GM21367 (cell line): ENCODE results near the gene VLDLR.

ENCODE experiments used
- ATAC-seq: cut with Tn5 transposase; IDR thresholded peaks from one replicate; pipeline ENCODE4 v1.9.1; 2021; ENCODE audit not compliant: unreplicated experiment

VLDLR gene

DNA sequence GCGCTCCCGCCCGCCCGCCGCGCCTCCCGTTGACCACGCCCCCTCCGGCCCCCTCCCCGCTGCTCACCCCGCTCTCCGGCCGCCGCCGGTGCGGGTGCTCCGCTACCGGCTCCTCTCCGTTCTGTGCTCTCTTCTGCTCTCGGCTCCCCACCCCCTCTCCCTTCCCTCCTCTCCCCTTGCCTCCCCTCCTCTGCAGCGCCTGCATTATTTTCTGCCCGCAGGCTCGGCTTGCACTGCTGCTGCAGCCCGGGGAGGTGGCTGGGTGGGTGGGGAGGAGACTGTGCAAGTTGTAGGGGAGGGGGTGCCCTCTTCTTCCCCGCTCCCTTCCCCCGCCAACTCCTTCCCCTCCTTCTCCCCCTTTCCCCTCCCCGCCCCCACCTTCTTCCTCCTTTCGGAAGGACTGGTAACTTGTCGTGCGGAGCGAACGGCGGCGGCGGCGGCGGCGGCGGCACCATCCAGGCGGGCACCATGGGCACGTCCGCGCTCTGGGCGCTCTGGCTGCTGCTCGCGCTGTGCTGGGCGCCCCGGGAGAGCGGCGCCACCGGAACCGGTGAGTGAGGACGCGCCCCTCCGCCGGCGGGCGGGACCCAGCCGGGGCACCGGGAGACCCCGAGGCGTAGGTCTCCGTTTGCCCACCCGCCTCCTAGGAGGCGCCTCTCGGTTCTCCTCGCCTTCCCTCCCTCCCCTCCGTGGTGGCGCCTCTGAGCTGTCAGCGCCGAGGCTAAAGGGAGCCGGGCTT, at the start of gene VLDLR:
Gene VLDLR, plus strand, starts transcription at position 66 of the 739 bp plus-strand sequence. Its CDS starts 403 bp downstream, at position 469.
- ATAC-seq: peak; percentile 38

DNA sequence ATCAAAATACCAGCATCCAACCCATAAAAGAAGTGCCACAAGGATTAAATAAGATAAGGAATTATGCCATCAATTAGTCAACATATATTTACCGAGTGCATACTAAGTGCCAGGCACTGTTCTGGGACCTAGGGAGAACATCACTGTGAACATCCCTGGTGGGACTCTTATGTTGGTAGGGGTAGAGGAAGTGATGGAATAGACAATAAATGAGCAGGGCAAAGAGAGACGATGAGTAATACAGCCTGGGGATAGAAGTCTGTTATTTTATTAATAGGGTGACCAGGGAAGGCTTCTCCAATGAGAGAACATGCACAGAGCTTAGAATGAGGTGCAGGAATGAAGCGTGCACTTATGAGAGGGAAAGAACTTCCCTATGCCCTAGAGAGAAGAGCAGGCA, 47.4 kb upstream of the VLDLR start:
- no peak for ATAC-seq

DNA sequence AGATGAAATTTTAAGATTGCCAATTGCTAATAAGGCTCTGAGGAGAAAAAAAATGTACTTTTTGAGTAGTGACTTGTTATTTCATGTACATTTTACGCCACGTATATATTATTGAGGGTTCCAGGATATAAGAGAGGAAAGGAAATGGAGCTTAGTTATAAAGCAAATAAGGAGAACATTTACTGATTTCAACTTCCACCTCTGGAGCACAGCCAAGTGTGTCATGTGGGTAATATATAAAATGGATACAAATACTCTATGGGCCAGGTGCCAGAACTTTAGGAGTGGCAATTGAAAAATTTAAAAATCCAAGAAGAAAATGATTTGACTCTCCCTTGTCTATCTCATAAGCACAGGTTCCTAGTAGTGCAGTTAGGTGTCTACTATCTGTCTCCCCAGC, 45.0 kb upstream of the VLDLR start:
- ATAC-seq: no peak

DNA sequence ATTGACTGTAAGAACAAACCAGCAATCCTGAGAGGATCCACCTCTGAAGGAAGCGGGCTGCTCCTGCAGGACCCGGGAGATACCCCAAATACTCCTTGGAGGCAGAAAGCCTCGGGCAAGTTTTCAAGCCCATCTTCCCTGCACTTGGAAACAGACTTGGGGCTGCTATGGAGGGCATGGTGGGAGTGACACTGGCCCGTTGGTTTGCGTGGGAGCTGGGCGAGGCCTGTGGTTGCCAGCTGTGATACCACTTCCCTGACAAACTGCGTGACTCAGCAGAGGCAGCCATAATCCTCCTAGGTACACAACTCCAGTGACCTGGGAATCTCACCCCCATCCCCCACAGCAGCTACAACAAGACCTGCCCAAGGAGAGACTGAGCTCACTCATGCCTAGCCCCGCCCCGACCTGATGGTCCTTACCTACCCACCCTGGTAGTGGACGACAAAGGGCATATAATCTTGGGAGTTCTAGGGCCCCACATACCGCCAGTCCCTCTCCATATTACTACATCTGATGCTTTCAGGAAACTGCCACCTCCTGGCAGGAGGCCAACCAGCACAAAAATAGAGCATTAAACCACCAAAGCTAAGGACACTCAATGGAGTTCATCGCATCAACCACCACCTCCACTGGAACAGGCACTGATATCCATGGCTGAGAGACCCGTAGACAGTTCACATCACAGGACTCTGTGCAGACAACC, 38.1 kb upstream of the VLDLR start:
- ATAC-seq: no peak

DNA sequence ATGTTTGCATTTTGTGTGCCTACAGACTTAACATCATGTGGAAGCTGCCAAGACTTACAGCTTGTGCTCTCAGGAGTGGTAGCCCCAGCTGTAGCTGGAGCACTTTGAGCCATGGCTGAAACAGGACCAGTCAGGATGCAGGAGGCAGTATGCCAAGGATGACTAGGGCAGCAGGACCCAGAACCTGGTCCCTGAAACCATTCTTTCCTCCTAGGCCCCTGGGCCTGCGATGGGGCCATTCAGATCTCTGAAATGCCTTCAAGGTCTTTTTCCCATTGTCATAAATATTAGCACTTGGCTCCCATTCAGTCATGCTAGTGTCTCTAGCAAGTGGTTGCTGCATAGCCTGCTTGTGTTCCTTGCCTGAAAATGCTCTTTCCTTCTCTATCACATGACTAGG, 29.6 kb upstream of the VLDLR start:
- ATAC-seq: no peak

DNA sequence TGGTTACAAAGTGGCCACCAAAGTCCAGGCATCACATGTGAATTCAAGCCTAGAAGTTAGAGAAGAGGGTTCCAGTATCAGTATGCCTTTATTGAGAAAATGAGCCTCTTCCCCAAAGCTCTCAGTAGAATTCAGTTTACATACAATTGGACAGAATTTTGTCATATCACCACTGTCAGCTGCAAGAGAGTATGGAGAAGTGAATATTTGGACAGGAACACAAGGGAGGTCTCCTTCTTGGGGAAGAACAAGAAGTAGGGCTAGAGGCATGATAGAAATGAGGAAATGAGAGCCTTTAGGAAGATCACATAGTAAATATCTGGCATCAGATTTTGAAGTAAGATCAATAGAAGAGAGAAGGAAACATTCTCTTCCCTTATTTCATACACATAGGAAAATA, 27.8 kb upstream of the VLDLR start:
- no peak for ATAC-seq

DNA sequence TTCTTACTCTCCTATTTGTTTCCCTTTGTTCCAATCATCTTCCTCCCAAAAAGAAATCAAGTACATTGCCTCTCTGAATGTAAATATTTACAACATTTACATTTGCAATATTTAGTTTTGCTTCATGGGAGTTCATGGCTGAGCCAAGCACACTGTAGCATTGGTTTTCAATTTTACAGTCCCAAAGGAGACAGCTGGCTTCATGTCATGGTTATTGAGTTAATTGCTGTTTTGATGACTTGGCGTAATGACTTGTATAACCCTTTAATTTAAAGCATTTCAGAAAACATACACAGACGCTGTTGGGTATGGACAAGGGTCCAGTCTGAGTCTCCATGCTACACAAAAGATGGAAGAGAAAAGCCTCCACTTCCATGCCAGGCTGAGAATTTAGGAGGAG, 25.6 kb upstream of the VLDLR start:
- no peak for ATAC-seq

DNA sequence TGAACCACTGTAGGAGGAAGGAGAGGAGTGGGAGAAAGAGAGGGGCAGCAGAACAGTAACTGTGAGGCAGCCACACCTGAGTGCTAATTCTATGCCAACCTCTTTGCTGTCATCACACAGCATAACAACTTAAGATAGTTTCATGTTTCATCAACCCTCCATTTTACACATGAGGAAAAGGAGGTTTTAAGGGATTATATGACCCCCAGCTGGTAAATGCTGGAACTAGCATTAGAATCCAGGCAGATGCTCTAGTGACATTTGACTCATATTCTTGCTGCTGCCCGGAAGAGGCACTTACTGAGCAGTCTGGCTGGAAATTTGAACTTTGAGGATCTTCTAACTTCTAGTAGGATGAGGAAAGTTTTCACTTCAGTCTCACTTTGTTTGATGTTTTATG, 24.1 kb upstream of the VLDLR start:
- no peak for ATAC-seq

DNA sequence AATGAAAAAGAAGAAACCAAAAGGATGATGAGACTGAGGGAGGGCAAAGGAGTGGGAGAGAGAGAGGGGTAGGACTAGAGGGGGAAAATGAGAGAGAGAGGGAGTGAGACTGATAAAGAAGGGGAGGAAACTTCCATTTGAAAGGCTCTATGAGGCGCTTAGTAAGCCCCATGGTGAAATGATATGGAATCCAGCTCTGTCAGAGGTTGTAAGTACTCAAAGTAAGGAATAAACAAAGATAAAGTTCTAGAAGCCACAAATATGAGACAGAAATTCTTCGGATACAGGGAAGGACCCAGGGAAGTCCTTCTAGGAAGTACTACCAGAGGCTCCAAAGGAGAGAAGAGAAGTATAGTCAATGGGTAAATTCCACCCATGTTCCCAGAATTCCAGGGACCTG, 21.7 kb upstream of the VLDLR start:
- ATAC-seq: no peak

DNA sequence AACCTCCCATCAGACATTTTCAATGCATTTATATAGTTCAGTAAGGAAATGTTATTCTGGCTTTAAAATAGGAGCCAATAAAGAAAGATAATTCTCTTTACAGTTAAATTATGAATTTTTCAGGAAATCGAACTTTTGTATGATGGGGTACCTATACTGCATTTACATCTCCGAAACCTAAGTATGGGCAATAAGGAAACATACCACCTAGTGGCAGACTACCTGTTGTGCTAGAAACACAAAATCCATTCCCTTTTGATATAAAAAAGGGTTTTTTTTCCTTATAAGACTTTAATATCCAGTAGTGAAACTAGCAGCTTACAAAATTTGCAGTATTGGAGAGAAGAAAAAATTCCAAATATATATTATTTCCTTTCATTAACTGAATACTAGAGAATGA, 21.3 kb upstream of the VLDLR start:
- no peak for ATAC-seq

DNA sequence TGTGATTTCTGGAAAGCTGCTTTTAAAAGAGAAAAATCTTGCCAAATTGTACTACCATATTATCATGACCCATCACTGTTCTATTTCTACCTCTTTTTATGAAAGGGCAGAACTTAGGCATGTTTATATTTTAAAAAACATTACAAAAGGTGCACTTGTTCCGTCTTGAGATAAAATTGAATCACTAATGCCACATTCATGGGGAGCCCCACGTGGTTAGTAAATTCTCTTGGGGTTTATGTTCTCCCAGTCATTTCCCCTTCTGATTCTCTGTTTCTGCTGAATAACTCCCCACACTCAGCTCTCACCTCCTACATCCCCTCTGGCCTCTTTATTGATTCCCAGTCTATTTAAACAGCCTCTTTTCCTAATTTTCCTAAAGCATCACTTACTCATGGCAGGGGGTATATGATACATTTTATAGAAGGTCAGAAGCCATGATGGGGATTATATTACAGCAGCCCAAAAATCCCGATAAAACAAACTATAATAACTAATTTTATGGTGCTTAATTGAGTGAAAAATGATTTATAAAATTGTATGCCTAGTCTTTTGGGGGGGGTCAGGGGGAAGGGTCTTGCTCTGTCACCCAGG, 19.7 kb upstream of the VLDLR start:
- ATAC-seq: no peak

DNA sequence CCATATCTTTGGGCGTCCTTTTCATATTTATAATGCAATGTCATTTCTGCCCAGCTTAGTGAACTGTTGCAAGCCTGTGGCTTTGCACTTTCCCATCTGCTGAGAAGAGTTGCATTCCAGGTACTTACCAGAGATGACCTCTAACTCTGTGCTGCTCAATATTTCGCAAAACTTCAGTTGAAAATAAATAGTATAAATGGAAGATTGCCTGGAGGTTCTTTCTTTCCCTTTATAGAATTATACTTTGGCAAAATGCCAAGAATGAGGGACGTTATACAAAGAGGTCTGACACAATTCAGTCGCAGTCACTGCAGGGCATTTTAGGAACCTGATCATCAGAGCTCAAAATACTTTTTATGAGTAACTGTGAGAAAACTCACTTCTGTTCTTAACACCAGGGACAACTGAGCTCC, 18.9 kb upstream of the VLDLR start:
- no peak for ATAC-seq

DNA sequence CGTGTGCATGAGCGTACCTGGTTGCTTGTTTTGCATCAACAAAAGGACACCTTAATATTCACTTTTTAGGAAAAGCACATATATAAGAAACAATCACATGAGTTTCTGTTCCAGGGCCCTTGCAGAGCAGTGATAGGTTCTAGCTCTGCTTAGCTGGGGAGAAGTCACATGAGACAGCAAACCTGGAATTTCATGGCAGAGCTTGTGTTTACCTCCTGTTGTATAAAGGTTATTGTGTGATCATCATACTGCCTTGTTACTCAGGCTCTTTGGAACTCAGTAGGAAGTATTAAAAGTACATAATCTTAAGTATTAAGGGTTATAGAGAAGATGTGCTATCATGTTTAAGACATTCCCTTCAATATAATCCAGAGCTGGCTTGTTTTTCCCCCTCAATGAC, 18.0 kb upstream of the VLDLR start:
- ATAC-seq: no peak

DNA sequence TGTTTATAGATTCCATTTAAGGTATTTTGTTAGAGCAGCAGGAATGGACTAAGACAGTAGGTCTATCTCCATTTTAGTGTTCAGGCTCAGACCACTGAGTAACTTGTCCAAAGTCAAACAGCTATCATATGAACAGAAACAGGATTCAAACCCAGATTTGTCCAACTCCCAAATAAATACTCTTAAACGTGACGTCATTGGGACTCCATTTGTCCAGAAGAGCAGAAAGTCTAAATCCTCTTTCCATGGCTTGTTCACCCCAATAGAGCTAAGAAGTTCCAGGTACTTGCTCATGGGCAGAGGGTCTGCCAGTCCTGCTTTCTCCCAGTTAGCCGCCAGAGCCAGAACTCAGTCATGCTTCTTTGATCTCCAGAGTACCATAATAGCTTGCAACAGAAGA, 16.3 kb upstream of the VLDLR start:
- ATAC-seq: no peak

DNA sequence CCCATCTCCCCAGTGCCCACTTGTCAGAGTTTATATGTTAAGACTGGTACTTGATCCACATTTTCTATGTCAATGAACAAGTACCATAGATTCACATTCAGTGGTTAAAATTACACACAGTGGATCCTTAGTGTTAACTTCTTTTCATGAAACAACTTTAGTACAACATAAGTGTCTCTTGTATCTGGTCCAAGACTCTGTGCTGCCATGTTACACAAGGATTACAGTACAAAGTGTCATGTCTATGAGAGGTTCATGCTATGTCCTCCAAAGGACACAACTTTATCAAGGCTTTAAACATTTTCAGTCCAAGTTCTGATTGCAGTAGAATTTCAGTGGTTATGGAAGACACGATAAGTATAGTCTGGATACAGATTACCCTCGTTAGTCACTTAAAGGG, 13.3 kb upstream of the VLDLR start:
- ATAC-seq: no peak

DNA sequence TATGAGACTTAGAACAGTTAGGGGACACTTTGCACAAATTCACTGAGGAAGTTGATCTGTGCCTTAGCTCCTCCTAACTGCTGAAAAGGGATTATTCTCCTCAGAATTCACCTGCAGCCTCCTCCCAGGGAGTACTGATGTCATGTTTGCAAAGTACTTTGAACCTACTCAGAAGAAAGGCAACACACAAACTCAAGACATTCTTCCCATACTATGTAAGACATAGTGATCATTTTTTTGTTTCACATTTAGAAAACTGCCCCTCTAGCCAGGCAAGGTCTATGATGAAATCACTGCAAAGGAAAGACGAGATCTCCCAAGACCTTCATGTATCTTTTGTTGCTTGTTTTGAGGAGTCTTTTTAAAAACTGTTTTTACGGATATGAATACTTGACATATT, 10.6 kb upstream of the VLDLR start:
- no peak for ATAC-seq

DNA sequence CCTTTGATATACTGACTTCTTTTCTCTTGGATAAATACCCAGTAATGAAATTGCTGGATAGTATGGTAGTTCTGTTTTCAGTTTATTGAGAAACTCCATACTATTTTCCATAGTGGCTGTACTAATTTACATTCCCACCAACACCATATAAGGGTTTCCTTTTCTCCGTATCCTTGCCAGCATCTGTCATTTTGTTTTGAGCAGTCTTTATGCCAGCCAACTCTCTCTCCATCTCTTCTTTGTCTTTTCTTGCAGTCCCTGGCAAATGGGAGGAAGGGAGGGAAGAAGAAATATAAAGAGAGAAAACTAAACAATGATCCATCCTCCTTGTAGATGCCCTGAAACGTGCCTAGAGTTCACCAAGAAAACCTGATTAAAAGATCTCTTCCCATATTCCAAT, 9.6 kb upstream of the VLDLR start:
- no peak for ATAC-seq

DNA sequence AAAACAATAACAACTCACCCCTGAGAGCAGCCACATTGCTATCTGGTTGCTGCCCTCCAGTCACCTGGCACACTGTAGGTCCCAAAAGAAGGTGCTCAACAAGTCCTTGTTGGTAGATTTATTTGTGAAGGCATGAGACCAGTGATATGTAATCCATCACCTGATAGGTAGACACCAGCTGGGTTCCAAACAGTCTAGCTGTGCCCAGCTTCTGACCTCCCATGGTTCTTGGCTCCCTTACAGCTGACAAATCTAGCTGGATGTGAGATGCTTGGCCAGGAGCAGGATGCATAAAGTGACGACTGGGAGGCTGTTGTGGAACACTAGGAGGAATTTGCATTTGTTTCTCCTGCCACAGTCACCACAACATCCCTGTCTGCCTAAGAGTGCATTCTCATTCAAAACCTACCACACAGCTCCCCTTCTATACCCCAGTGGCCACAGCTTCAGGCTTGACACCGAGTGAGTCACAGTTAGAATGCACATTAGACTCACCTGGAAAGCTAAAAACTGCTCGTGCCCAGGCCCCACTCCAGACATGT, 7.8 kb upstream of the VLDLR start:
- ATAC-seq: no peak

DNA sequence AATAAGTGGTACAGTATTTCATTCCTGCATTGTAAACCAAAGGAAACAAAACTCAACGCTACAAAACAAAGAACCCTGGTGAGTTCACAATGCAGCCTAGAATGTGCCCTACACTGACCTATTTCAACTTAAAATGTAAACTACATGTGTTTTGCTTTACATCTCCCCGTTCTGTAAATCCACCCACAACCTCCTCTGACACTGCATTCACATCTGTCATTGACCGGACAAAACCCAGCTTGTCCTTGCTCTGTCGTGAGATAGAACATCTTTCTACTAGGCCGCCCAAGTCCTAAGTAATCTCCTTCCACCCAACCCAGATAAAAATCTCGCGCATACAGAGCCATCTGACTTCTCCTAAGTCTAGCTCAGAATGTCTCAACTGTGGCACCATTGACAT, 6.1 kb upstream of the VLDLR start:
- no peak for ATAC-seq

DNA sequence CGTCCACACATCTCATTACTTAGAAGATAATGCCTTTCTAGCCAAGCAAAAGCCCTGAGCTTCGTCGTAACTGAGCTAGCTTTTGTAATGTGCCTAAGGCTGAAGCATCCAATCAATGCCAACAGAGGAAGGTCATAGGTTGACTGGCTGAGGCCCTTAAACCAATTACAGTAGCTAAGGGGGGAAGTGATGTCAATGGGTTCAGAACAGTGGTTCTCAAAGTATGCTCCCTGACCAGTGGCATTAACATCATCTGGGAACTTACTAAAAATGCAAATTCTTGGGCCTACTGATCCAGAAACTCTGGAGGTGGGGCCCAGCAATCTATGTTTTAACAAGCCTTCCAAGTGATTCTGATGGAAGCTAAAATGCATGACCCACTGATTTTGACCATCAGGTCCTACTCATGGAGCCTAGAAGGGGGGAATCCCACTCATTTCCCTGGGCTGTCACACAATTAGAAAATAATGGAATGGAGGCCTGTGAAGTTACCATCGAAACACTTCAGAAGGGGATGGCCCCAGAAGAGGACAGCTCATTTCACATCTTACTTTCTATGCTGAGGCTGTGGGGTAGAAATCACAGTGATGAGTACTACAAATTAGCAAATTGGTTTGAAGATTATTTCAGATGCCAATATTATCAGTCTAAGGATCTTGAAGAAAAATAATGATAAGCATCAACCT, 4.8 kb upstream of the VLDLR start:
- ATAC-seq: peak; percentile 33

DNA sequence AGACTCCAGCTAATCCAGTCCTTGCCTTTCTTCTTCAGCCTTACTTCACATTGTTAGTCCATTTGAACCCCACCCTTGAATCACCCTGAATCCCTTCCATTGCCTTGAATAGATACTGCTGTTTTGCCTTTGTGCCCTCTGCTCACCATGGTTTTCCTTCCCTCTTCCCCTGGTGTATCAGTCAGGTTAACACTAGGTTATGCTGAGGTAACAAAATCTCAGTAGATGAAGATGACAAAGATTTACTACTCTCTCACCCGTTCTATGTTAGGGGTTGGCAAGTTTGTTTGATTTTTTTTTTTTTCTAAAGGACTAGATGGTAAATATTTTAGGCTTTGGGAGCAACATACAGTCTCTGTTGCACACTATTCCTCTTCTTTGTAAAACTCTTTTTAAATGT, 3.3 kb upstream of the VLDLR start:
- no peak for ATAC-seq
